Measurements from ENCODE around the gene NKG7. TPM values are rescaled to one million over a fixed set of nuclear protein-coding genes. Genes with fewer than 3 reads are reported as not detected.
A peak's percentile ranks its signal among the peaks of the same experiment; 100 is the strongest.

The NKG7 gene
- total RNA-seq, 1 donor from 2014 or later = not detected

GRCh38 chr19:51368366-51369282 lies 3.8 kb downstream of the NKG7 start, which contains the start of gene CLDND2:
Gene CLDND2, minus strand, starts transcription at chr19:51369003. Its CDS starts 426 bp downstream, at chr19:51368577.
- no peak for DNase-seq (ENCODE audit: low spot score)
- Mint-ChIP-seq H3K4me3 (ENCODE audit: unreplicated experiment) (peak within 1 kb of the TSS; percentile 96), H3K27ac (ENCODE audit: unreplicated experiment) (no peak within 1 kb of the TSS), H3K36me3 (ENCODE audit: low read depth, unreplicated experiment) (peaks cover 10% of the 10 kb centered on the region), H3K9me3 (ENCODE audit: unreplicated experiment) (no peaks in the 10 kb centered on the region), H3K27me3 (ENCODE audit: unreplicated experiment) (peaks cover 15% of the 10 kb centered on the region), H3K4me1 (ENCODE audit: unreplicated experiment) (peaks cover 22% of the 10 kb centered on the region)
- TF ChIP-seq CTCF (IDR thresholded peaks at IDR 0.05; ENCODE audit: unreplicated experiment) = no peak

GRCh38 chr19:51367565-51368365 lies 4.7 kb downstream of the NKG7 start:
- Mint-ChIP-seq H3K4me3 (ENCODE audit: unreplicated experiment) (peak overlapping the region; percentile 96), H3K4me1 (ENCODE audit: unreplicated experiment) (peaks cover 19% of the 10 kb centered on the region), H3K27me3 (ENCODE audit: unreplicated experiment) (peaks cover 14% of the 10 kb centered on the region), H3K27ac (ENCODE audit: unreplicated experiment) (no peak overlapping the region), H3K9me3 (ENCODE audit: unreplicated experiment) (no peaks in the 10 kb centered on the region), H3K36me3 (ENCODE audit: low read depth, unreplicated experiment) (peaks cover 10% of the 10 kb centered on the region)
- peak; percentile 98 for DNase-seq (ENCODE audit: low spot score)
- TF ChIP-seq CTCF (IDR thresholded peaks at IDR 0.05; ENCODE audit: unreplicated experiment) = no peak

- Mint-ChIP-seq H3K27me3 (ENCODE audit: unreplicated experiment) (peaks cover 14% of the 10 kb centered on the region), H3K9me3 (ENCODE audit: unreplicated experiment) (no peaks in the 10 kb centered on the region), H3K4me1 (ENCODE audit: unreplicated experiment) (peaks cover 18% of the 10 kb centered on the region), H3K4me3 (ENCODE audit: unreplicated experiment) (peak overlapping the region; percentile 96), H3K27ac (ENCODE audit: unreplicated experiment) (no peak overlapping the region), H3K36me3 (ENCODE audit: low read depth, unreplicated experiment) (peaks cover 10% of the 10 kb centered on the region)
- no peak for TF ChIP-seq CTCF (IDR thresholded peaks at IDR 0.05; ENCODE audit: unreplicated experiment)
- DNase-seq (ENCODE audit: low spot score) = no peak
These were observed 5.2 kb downstream of the NKG7 start for GRCh38 chr19:51367255-51367564.

- Mint-ChIP-seq H3K4me1 (ENCODE audit: unreplicated experiment) (peaks cover 18% of the 10 kb centered on the region), H3K27ac (ENCODE audit: unreplicated experiment) (peak overlapping the region; percentile 89), H3K36me3 (ENCODE audit: low read depth, unreplicated experiment) (peaks cover 10% of the 10 kb centered on the region), H3K27me3 (ENCODE audit: unreplicated experiment) (peaks cover 12% of the 10 kb centered on the region), H3K4me3 (ENCODE audit: unreplicated experiment) (peak overlapping the region; percentile 96), H3K9me3 (ENCODE audit: unreplicated experiment) (no peaks in the 10 kb centered on the region)
- no peak for TF ChIP-seq CTCF (IDR thresholded peaks at IDR 0.05; ENCODE audit: unreplicated experiment)
- peak; percentile 97 for DNase-seq (ENCODE audit: low spot score)
These were observed 5.8 kb downstream of the NKG7 start for GRCh38 chr19:51366389-51367254.
